B cell (primary cell): Measurements from ENCODE around the gene SH2B2. TPM values are rescaled to one million over a fixed set of nuclear protein-coding genes. Genes with fewer than 3 reads are reported as not detected.

Experiments used
- ATAC-seq: fragments of 200-7000 bp; cut with Tn5 transposase; one replicate; pipeline ENCODE4 v1.10.0; 2021; ENCODE audit warnings: low read depth, mild to moderate bottlenecking, moderate number of reproducible peaks, moderate library complexity
- CTCF ChIA-PET: fragments of 350-600 bp; sonication (Branson Sonifier 250); formaldehyde crosslinking; loops from one replicate; lab custom pipeline; 2021; ENCODE audit warnings: antibody characterized with exemption, inconsistent platforms; lab: Charles Lee
- POLR2A ChIA-PET: fragments of 350-600 bp; sonication (Branson Sonifier 250); formaldehyde crosslinking; loops from one replicate; lab custom pipeline; 2021; ENCODE audit warnings: antibody characterized with exemption; lab: Charles Lee
- DNase-seq: peaks from one replicate; pipeline ENCODE4 v3.0.0; 2013
- H2AFZ ChIP-seq: 2 replicates; pipeline ENCODE4 v1.6.1; 2012; ENCODE audit warnings: mild to moderate bottlenecking, low read depth, low read length; ENCODE audit not compliant: insufficient read depth, poor library complexity, severe bottlenecking
- H3K27ac ChIP-seq, 2 donors: 1 replicate in 1 of 2; 2 replicates in 1 of 2; pipeline ENCODE4 v1.5.1; 2012 to 2013; ENCODE audit warnings: low read length in 2 of 2, mild to moderate bottlenecking in 2 of 2, moderate library complexity in 1 of 2
- H3K27me3 ChIP-seq, 4 experiments: fragments of 200-600 bp in 1 of 4; sonication (generic) in 1 of 4; replicated peaks in 1 of 4; 1 replicate in 2 of 4; 2 replicates in 2 of 4; pipeline versions ENCODE4 v1.6.1 to v1.7.0; 2013 to 2016; ENCODE audit warnings: low read length in 3 of 4, mild to moderate bottlenecking in 2 of 4, mixed read lengths in 1 of 4, moderate library complexity in 1 of 4; ENCODE audit not compliant: insufficient read depth in 4 of 4, control insufficient read depth in 3 of 4; ENCODE audit errors: control extremely low read depth in 1 of 4
- H3K36me3 ChIP-seq, 2 experiments: replicated peaks in 1 of 2; 1 replicate in 1 of 2; 2 replicates in 1 of 2; pipeline versions ENCODE4 v1.6.1 to v1.7.1; 2013; ENCODE audit warnings: low read length in 1 of 2; ENCODE audit not compliant: insufficient read depth in 2 of 2, control insufficient read depth in 1 of 2; ENCODE audit errors: control extremely low read depth in 1 of 2, extremely low read depth in 1 of 2
- H3K4me1 ChIP-seq, 2 donors: fragments of 200-600 bp in 1 of 2; sonication (generic) in 1 of 2; 1 replicate in 1 of 2; 2 replicates in 1 of 2; pipeline versions ENCODE4 v1.5.1 to v1.6.1; 2013 to 2017; ENCODE audit warnings: low read length in 2 of 2; ENCODE audit not compliant: control insufficient read depth in 2 of 2, insufficient read depth in 2 of 2
- H3K4me2 ChIP-seq: replicated peaks from 2 replicates; pipeline ENCODE3; 2012; ENCODE audit warnings: mild to moderate bottlenecking, low read depth, low read length; ENCODE audit not compliant: poor library complexity, severe bottlenecking
- H3K4me3 ChIP-seq, 5 experiments: fragments of 200-600 bp in 1 of 5; sonication (generic) in 1 of 5; 1 replicate in 3 of 5; 2 replicates in 2 of 5; pipeline versions ENCODE4 v1.5.1 to v1.7.0; 2011 to 2016; ENCODE audit warnings: low read length in 4 of 5, mild to moderate bottlenecking in 4 of 5, low read depth in 2 of 5, control low read depth in 1 of 5, moderate library complexity in 1 of 5; ENCODE audit not compliant: insufficient read depth in 1 of 5; ENCODE audit errors: control extremely low read depth in 1 of 5, extremely low read depth in 1 of 5
- H3K79me2 ChIP-seq: fragments of 200-600 bp; sonication (generic); one replicate; pipeline ENCODE4 v1.6.0; 2016; ENCODE audit warnings: low read length; ENCODE audit not compliant: control insufficient read depth, insufficient read depth
- H3K9ac ChIP-seq: fragments of 200-600 bp; sonication (generic); 2 replicates; pipeline ENCODE4 v1.6.1; 2017; ENCODE audit warnings: mild to moderate bottlenecking, low read length, moderate library complexity
- H3K9me3 ChIP-seq, 3 donors: one replicate each; pipeline versions ENCODE4 v1.6.1 to v1.7.1; 2013; ENCODE audit warnings: low read length in 2 of 3; ENCODE audit not compliant: control insufficient read depth in 2 of 3, insufficient read depth in 1 of 3; ENCODE audit errors: control extremely low read depth in 1 of 3
- H4K20me1 ChIP-seq: 2 replicates; pipeline ENCODE4 v1.6.0; 2012; ENCODE audit warnings: mild to moderate bottlenecking, low read length; ENCODE audit not compliant: insufficient read depth, control insufficient read depth, poor library complexity, severe bottlenecking
- H3K27ac Mint-ChIP-seq: one replicate; pipeline ENCODE4 v1.8.0; 2021; ENCODE audit warnings: mixed read lengths
- H3K27me3 Mint-ChIP-seq: one replicate; pipeline ENCODE4 v1.8.0; 2021; ENCODE audit warnings: mixed read lengths
- H3K4me1 Mint-ChIP-seq: one replicate; pipeline ENCODE4 v1.8.0; 2021; ENCODE audit warnings: mixed read lengths
- H3K4me3 Mint-ChIP-seq: one replicate; pipeline ENCODE4 v1.8.0; 2021; ENCODE audit warnings: mixed read lengths
- H3K9me3 Mint-ChIP-seq: one replicate; pipeline ENCODE4 v1.8.0; 2022; ENCODE audit warnings: mixed read lengths; ENCODE audit not compliant: insufficient read depth
- EZH2 ChIP-seq: IDR thresholded peaks from 2 replicates; pipeline ENCODE4 v1.6.1; 2012; ENCODE audit warnings: borderline replicate concordance, low read depth, mild to moderate bottlenecking, moderate library complexity, low read length; ENCODE audit not compliant: insufficient read depth, poor library complexity, severe bottlenecking
- WGBS: methylation state at CpG from one replicate; pipeline ENCODE4 v1.1.5; 2013; ENCODE audit warnings: missing lambda C conversion rate; ENCODE audit not compliant: insufficient coverage; 5-methylcytosine and 5-hydroxymethylcytosine counted together
- intact Hi-C: fragments of 100-400 bp; cut with micrococcal nuclease; formaldehyde crosslinking; loops from one replicate; pipeline ENCODE4 v1.10.0; 2022
- polyA plus RNA-seq: library from polyadenylated mRNA; depleted of rRNA; stranded (reverse); fragments of >200 nt; gene quantifications from 2 replicates; pipeline ENCODE4 v1.2.3, GENCODE V29; 2012
- total RNA-seq, 2 donors: library from RNA; stranded (reverse); fragments of 120-200 nt in 1 of 2; gene quantifications; 1 replicate in 1 of 2; 2 replicates in 1 of 2; pipeline versions ENCODE4 v1.2.3 to v1.2.4, GENCODE V29; 2013 to 2022
- TF ChIP-seq, protein P1 (sequence below): fragments of 200-600 bp; IDR thresholded peaks from one replicate; pipeline ENCODE4 v1.8.0; 2022; ENCODE audit warnings: antibody characterized with exemption, mild to moderate bottlenecking

The SH2B2 gene
- total and polyA plus RNA-seq, 2 donors (not counting 1 experiment from before 2014, with no cell fraction given), result 41.2 to 95.4 TPM

GRCh38 chr7:102319671-102320070, 33.0 kb downstream of the SH2B2 start:
- Mint-ChIP-seq H3K4me1 (peaks cover 31% of the 10 kb centered on the region), H3K27me3 (no peaks in the 10 kb centered on the region), H3K4me3 (no peak overlapping the region), H3K9me3 (no peaks in the 10 kb centered on the region), H3K27ac (peak overlapping the region; percentile 50)
- TF ChIP-seq EZH2, result no peak
- TF ChIP-seq, protein P1, sequence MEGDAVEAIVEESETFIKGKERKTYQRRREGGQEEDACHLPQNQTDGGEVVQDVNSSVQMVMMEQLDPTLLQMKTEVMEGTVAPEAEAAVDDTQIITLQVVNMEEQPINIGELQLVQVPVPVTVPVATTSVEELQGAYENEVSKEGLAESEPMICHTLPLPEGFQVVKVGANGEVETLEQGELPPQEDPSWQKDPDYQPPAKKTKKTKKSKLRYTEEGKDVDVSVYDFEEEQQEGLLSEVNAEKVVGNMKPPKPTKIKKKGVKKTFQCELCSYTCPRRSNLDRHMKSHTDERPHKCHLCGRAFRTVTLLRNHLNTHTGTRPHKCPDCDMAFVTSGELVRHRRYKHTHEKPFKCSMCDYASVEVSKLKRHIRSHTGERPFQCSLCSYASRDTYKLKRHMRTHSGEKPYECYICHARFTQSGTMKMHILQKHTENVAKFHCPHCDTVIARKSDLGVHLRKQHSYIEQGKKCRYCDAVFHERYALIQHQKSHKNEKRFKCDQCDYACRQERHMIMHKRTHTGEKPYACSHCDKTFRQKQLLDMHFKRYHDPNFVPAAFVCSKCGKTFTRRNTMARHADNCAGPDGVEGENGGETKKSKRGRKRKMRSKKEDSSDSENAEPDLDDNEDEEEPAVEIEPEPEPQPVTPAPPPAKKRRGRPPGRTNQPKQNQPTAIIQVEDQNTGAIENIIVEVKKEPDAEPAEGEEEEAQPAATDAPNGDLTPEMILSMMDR, result no peak
- Histone ChIP-seq H3K9ac (no peak overlapping the region), H3K79me2 (no peaks in the 10 kb centered on the region), H3K27ac (no peak overlapping the region), H4K20me1 (peaks cover 14% of the 10 kb centered on the region), H2AFZ (no peak overlapping the region), H3K4me3 (no peak overlapping the region), H3K4me2 (no peak overlapping the region), H3K4me1 (peaks cover 7 to 8% of the 10 kb centered on the region in 2 donors), H3K9me3 (no peaks in the 10 kb centered on the region), H3K36me3 (peaks cover 3 to 51% of the 10 kb centered on the region in 2 experiments), H3K27me3 (no peaks in the 10 kb centered on the region)
- ATAC-seq, result no peak
- WGBS, result 98% methylated on average over 3 of the region's 3 CpGs
- ChIA-PET CTCF (interaction anchor here (3.1 to 5.3 kb wide), 2 partner anchors 32 to 40 kb away, joined by 21 to 39 read pairs; partner anchors contain the start of gene SH2B2), POLR2A (interaction anchor here (0.9 to 2.9 kb wide), 2 partner anchors 12 to 40 kb away, joined by 3 to 7 read pairs; no protein-coding TSS in a partner anchor)
- DNase-seq, result no peak
- intact Hi-C loops, result no loop called here

GRCh38 chr7:102320181-102320580, 33.5 kb downstream of the SH2B2 start:
- Histone ChIP-seq H3K27ac (no peak overlapping the region), H3K9me3 (no peaks in the 10 kb centered on the region), H3K4me1 (peaks cover 7 to 8% of the 10 kb centered on the region in 2 donors), H2AFZ (no peak overlapping the region), H3K4me2 (no peak overlapping the region), H3K36me3 (peaks cover 3 to 49% of the 10 kb centered on the region in 2 experiments), H3K79me2 (no peaks in the 10 kb centered on the region), H4K20me1 (peaks cover 14% of the 10 kb centered on the region), H3K9ac (no peak overlapping the region), H3K4me3 (no peak overlapping the region), H3K27me3 (no peaks in the 10 kb centered on the region)
- Mint-ChIP-seq H3K4me3 (no peak overlapping the region), H3K27me3 (no peaks in the 10 kb centered on the region), H3K27ac (peak overlapping the region; percentile 50), H3K9me3 (no peaks in the 10 kb centered on the region), H3K4me1 (peaks cover 31% of the 10 kb centered on the region)
- TF ChIP-seq EZH2, result no peak
- TF ChIP-seq, protein P1, result no peak
- CTCF ChIA-PET, result interaction anchor here (0.6 to 5.3 kb wide), 2 partner anchors 25 to 40 kb away, joined by 3 to 39 read pairs; no protein-coding TSS in a partner anchor
- 66% methylated on average over 10 of the region's 14 CpGs for WGBS
- no peak for DNase-seq
- intact Hi-C loops, result no loop called here
- no peak for ATAC-seq
- POLR2A ChIA-PET, result no interaction called here
